Measurements from ENCODE around the gene RNLS. TPM values are rescaled to one million over a fixed set of nuclear protein-coding genes. Genes with fewer than 3 reads are reported as not detected.

The RNLS gene
- total RNA-seq, 1 donor from 2014 or later: 6.0 TPM

DNA sequence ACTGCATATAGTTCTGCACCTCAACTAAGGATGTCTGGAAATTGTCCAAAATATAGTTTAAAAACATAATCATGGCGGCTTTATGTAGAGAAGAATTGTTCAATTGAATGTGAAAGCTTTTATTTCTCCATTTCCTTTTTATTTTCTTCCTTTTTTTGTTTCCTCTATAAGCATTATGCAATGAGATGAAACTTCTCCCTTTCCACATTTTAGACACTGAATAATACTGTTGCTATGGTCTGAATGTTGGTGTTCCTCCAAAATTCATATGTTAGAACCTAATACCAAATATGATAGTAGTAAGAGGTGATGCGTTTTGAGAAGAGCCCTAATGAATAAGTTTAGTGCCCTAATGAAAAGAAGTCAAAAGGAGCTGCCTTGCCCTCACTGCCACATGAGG is 175.0 kb downstream of the RNLS start:
- Mint-ChIP-seq H3K36me3 (ENCODE audit: low read depth, unreplicated experiment) (no peaks in the 10 kb centered on the region), H3K27ac (ENCODE audit: unreplicated experiment) (no peak overlapping the region), H3K4me3 (ENCODE audit: unreplicated experiment) (no peak overlapping the region), H3K27me3 (ENCODE audit: unreplicated experiment) (no peaks in the 10 kb centered on the region), H3K4me1 (ENCODE audit: unreplicated experiment) (no peaks in the 10 kb centered on the region), H3K9me3 (ENCODE audit: unreplicated experiment) (no peaks in the 10 kb centered on the region)
- TF ChIP-seq, protein P1, sequence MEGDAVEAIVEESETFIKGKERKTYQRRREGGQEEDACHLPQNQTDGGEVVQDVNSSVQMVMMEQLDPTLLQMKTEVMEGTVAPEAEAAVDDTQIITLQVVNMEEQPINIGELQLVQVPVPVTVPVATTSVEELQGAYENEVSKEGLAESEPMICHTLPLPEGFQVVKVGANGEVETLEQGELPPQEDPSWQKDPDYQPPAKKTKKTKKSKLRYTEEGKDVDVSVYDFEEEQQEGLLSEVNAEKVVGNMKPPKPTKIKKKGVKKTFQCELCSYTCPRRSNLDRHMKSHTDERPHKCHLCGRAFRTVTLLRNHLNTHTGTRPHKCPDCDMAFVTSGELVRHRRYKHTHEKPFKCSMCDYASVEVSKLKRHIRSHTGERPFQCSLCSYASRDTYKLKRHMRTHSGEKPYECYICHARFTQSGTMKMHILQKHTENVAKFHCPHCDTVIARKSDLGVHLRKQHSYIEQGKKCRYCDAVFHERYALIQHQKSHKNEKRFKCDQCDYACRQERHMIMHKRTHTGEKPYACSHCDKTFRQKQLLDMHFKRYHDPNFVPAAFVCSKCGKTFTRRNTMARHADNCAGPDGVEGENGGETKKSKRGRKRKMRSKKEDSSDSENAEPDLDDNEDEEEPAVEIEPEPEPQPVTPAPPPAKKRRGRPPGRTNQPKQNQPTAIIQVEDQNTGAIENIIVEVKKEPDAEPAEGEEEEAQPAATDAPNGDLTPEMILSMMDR (IDR thresholded peaks at IDR 0.05; ENCODE audit: unreplicated experiment): no peak
- no peak for DNase-seq (ENCODE audit: low spot score)

DNA sequence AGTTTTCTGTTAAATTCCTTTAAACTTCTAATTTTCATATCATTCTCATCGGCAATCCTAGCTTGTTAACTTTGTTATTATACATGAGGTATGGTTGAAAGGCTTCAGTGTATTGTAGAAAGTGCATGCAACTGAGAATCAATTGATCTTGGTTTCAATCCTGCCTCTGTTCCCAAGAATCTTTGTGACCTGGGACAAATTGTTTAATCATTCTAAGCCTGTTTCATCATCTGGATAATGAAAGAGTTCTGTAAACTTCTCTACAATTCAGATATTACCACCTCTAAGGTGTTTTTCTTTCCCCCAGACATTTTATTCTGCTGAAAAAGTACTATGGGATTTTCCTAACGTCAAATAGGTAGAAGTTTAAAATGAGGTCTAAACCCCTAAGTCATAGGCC is 179.0 kb downstream of the RNLS start:
- no peak overlapping the region for H3K27ac Mint-ChIP-seq (ENCODE audit: unreplicated experiment)
- DNase-seq (ENCODE audit: low spot score): no peak
- TF ChIP-seq, protein P1 (IDR thresholded peaks at IDR 0.05; ENCODE audit: unreplicated experiment): no peak
- no peaks in the 10 kb centered on the region for H3K9me3 Mint-ChIP-seq (ENCODE audit: unreplicated experiment)
- H3K27me3 Mint-ChIP-seq (ENCODE audit: unreplicated experiment): no peaks in the 10 kb centered on the region
- no peaks in the 10 kb centered on the region for H3K4me1 Mint-ChIP-seq (ENCODE audit: unreplicated experiment)
- H3K4me3 Mint-ChIP-seq (ENCODE audit: unreplicated experiment): no peak overlapping the region
- no peaks in the 10 kb centered on the region for H3K36me3 Mint-ChIP-seq (ENCODE audit: low read depth, unreplicated experiment)

GRCh38 chr10:88401671-88402347 is 181.3 kb downstream of the RNLS start:
- Mint-ChIP-seq H3K36me3 (ENCODE audit: low read depth, unreplicated experiment) (no peaks in the 10 kb centered on the region), H3K4me1 (ENCODE audit: unreplicated experiment) (no peaks in the 10 kb centered on the region), H3K4me3 (ENCODE audit: unreplicated experiment) (no peak overlapping the region), H3K9me3 (ENCODE audit: unreplicated experiment) (no peaks in the 10 kb centered on the region), H3K27ac (ENCODE audit: unreplicated experiment) (no peak overlapping the region), H3K27me3 (ENCODE audit: unreplicated experiment) (no peaks in the 10 kb centered on the region)
- DNase-seq (ENCODE audit: low spot score): no peak
- TF ChIP-seq, protein P1 (IDR thresholded peaks at IDR 0.05; ENCODE audit: unreplicated experiment): no peak

- no peaks in the 10 kb centered on the region for H3K9me3 Mint-ChIP-seq (ENCODE audit: unreplicated experiment)
- H3K4me1 Mint-ChIP-seq (ENCODE audit: unreplicated experiment): no peaks in the 10 kb centered on the region
- no peak overlapping the region for H3K4me3 Mint-ChIP-seq (ENCODE audit: unreplicated experiment)
- TF ChIP-seq, protein P1 (IDR thresholded peaks at IDR 0.05; ENCODE audit: unreplicated experiment): no peak
- no peak for DNase-seq (ENCODE audit: low spot score)
- no peak overlapping the region for H3K27ac Mint-ChIP-seq (ENCODE audit: unreplicated experiment)
- H3K27me3 Mint-ChIP-seq (ENCODE audit: unreplicated experiment): no peaks in the 10 kb centered on the region
- H3K36me3 Mint-ChIP-seq (ENCODE audit: low read depth, unreplicated experiment): no peaks in the 10 kb centered on the region
Measured at GRCh38 chr10:88399240-88399639, 183.9 kb downstream of the RNLS start.

- H3K4me1 Mint-ChIP-seq (ENCODE audit: unreplicated experiment): no peaks in the 10 kb centered on the region
- TF ChIP-seq, protein P1 (IDR thresholded peaks at IDR 0.05; ENCODE audit: unreplicated experiment): no peak
Measured at GRCh38 chr10:88395677-88396076, 187.4 kb downstream of the RNLS start.

More at GRCh38 chr10:88395677-88396076, 187.4 kb downstream of the RNLS start:
- Mint-ChIP-seq H3K4me3 (ENCODE audit: unreplicated experiment) (no peak overlapping the region), H3K27me3 (ENCODE audit: unreplicated experiment) (no peaks in the 10 kb centered on the region), H3K9me3 (ENCODE audit: unreplicated experiment) (no peaks in the 10 kb centered on the region), H3K36me3 (ENCODE audit: low read depth, unreplicated experiment) (no peaks in the 10 kb centered on the region), H3K27ac (ENCODE audit: unreplicated experiment) (no peak overlapping the region)
- no peak for DNase-seq (ENCODE audit: low spot score)

Data from endothelial cell (in vitro differentiated cells).